ENCODE data around the gene PPP1R9B.

Gene PPP1R9B

DNA sequence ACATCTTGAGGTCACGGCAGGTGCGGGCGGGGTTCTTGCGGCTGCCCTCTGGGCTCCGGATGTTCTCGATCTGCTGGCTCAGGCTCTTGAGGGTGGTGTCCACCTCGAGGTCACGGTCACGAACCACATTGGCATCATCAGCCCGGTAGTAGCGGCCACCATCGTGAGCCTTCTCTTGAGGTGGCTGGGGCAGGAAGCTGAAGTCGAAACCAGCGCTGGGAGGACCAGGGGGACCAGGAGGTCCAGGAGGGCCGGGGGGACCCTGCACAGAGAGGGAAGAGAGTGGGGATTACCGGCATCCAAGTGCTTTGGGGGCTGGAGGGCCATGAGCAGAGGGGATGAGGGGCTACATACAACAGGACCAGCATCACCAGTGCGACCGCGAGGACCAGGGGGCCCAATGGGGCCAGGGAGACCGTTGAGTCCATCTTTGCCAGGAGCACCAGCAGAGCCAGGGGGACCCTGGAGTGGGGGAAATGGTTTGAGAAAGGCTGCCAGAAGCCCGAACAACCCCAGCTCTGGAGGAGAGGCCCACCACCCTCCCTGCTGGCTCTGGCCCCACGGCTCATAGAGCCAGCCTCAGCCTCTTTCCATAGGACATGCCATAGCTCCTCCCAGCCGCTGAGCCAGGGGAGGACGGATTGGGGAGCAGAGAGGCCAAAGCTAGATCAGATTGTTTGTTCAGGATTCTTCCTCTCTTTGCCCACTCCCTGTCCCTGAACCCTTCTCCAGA is 36.4 kb upstream of the PPP1R9B start:
- no peak for DNase-seq

DNA sequence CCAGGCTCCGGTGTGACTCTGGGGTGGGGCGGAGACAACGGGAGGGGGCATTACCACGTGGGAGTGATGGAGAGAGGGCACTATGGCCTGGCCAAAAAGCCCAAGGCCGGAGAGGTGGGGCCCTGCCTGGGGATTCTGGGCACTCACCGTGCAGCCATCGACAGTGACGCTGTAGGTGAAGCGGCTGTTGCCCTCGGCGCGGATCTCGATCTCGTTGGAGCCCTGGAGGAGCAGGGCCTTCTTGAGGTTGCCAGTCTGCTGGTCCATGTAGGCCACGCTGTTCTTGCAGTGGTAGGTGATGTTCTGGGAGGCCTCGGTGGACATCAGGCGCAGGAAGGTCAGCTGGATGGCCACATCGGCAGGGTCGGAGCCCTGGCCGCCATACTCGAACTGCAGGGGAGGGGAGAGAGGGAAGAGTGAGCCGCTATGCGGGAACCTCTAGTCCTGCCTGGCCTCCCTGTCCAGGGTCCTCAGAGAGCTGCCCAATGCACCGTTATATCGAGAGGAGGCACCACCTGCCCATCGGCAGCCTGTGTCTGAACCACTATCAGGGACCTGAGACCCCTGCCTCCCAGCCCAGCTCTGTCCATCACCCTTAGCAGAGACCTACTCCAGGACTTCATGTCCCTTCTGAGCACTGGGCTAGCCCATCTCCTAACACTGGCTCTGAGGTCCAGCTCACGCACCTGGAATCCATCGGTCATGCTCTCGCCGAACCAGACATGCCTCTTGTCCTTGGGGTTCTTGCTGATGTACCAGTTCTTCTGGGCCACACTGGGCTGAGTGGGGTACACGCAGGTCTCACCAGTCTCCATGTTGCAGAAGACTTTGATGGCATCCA is 35.4 kb upstream of the PPP1R9B start:
- DNase-seq, result no peak

DNA sequence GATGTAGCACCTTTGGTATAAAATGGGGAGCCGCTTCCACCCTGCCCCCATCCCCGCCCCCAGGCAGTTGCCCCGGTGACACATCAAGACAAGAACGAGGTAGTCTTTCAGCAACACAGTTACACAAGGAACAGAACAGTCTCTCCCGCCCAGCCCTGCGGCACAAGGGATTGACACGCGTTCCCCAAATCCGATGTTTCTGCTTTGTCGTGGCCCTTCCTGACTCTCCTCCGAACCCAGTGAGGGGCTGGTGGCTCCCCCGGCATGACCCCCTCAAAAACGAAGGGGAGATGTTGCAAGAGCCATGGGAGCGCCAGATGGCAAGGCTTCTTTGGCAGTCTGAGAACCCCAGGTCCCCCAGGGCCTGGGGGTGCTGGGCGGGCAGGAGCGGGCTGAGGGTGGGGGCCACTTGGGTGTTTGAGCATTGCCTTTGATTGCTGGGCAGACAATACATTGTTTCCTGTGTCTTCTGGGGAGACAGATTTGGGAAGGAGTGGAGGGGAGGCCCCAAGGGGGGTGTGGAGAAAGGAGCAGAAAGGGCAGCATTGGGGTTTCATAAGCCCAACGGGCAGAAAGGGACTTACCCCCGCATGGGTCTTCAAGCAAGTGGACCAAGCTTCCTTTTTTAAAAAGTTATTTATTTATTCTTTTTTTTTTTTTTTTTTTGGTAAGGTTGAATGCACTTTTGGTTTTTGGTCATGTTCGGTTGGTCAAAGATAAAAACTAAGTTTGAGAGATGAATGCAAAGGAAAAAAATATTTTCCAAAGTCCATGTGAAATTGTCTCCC is 34.3 kb upstream of the PPP1R9B start:
- DNase-seq, result no peak

DNA sequence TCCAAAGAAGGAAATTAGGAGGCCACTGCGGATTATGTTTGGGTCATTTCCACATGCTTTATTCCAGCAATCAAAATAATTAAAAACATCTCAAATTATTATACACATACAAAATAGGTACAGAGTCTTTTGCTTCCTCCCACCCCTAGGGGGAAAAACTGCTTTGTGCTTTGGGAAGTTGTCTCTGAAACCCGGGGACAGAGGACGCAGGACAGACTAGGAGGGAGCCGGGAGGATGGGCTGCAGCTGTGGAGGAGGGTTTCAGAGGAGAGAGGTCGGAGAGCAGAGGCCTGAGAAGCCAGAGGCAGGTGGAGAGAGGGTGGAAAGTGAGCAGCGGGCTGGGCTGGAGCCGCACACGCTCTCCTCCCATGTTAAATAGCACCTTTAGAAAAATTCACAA is 33.6 kb upstream of the PPP1R9B start:
- no peak for DNase-seq

DNA sequence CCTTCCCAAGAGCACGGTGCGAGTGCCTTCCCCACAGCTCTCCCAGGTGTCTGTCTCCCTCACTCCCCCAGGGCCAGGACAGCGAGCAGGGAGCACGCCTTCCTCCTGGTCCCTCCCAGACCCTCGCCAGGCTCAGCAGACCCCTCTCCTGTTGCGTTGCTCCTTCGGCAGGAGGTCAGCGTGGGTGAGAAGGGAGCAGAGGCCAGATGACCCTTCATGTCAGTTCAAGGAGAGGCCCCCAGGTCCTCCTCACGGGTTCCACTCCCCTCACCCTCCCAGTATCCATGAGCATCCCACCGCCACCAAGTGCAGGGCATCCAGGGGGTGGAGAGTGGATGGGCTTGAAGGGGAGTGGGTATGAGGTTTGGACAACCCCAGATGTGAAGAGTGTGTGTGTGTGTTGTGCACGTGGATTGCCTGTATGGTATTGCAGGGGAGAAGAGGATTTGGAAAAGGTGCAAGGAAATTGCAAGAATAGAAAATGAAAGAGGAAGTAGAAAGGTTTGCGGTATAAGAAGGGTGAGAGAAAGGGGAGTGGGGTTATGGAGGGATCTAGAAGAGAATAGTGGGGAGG is 33.0 kb upstream of the PPP1R9B start:
- DNase-seq, result no peak

DNA sequence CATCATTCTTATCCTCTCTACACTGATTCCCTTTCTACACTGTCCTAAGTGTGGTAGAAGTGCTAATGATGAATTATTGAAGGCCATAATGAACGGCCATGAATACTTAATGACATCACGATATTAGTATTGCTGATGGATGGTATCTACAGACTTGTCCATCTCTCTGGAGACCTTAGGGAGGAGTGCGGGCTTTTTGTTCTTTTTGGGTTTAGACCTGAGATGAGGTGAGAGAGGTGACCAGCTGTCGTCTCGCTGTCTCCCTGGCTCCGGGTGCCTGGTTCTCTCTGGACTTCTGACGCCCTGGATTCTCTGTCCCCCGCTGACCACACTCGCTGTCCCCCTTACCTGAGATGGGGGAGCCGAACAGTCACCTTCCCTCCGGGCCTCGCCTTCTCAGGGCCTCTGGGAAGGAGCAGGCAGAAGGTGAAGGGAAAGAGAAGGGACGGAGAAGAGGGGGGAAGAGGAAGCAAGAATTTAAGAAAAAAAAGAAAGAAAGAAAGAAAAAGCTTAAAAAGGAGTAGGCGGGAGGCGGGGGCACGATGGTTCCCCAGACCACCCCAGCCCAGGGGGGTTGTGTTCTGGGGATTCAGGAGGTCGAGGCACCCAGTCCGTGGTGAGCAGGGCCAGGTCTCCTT is 32.4 kb upstream of the PPP1R9B start:
- DNase-seq, result no peak

DNA sequence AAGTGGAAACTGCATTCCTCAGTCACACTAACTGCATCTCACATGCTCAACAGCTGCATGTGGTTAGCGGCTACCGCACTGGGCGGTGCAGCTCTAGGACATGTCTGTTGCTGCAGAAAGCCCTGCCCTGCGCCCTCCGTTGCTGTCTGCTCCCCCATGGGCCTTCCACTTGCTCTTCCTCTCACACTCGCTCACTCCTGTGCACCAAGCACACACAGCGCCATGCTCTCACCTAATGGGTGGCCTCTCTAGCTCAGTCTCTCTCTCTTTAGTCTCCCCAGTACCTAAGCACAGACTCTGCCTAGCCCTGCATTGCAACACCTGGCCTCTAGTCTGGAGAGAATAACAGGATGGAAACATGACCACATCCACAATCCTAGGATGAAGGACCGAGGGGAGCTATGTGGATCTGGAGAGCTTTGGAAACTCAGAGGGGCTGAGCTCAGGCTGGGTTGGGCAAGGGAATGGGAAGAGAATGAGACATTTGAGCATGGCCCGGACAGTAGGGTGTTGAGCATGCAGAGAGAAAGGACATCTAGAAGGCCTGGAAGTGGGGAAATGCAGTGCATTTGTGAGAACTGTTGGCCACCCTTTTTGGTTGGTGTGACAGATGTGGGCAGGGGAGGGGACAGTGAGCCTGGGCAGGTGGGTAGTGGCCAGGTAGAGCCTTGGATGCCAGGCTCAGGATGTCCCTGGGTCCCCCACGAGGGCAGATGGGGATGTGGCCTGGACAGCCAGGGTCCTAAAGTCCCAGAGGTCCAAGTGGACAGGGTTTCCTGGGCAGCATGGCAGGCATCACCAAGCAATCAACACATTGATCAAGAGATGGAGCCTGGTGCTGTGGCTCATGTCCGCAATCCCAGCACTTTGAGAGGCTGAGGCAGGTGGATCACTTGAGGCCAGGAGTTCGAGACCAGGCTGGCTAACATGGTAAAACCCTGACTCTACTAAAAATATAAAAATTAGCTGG is 31.4 kb upstream of the PPP1R9B start:
- DNase-seq, result no peak

DNA sequence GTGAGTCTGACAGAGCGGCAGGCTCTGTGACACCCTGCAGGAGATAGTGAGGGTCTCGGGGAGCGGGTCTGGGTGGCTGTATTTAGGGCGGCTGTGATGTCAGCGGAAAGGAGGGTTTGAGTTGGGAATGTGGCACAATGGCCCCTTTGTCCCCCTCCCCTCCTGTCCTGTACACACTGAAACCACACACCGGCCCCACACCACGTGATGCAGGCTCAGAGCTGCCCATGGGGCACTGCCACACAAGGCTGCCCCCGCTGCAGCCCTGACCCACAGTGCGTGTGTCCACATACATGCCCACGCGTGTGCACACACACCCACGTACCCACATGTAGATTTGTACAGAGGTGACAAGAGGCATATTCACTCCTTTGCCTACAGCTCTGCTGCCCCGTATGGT is 30.7 kb upstream of the PPP1R9B start:
- DNase-seq, result no peak

DNA sequence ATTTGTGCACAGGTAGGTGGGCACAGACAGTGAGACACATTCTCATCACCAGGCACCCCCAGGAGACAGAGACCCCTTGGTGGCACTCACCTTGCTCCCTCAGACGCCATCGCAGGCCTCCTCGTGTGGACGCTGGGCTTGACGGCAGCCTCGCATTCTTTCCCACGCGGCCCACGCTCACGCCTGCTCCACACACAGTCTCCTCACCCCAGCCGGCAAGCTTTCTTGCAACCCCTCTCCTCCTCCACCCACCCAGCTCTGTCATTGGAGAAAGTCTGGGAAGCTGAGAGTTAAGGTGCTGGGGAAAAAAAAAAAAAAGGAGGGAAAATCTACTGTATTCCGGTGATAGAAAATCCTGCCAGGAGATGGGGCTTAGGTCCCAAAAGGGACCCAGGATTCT is 30.1 kb upstream of the PPP1R9B start:
- no peak for DNase-seq

DNA sequence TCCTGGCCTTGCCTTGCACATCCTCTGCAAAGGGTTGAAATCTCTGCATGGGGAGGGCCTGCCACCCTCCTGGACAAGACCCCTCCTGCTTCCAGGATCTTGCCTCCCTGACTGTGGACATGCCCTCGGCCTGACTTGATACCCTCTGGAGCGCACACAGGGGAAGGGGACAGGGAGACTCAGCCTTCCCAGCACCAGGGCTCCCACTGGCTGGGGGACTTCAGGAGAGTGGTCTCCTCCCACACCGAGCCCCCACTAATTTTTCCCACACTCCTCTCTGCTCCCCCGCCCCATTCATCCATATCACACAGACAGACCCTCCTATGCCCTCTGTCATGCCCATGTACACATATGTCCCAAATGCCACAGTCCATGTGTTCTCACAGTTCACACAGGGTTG is 29.6 kb upstream of the PPP1R9B start:
- DNase-seq, result no peak

DNA sequence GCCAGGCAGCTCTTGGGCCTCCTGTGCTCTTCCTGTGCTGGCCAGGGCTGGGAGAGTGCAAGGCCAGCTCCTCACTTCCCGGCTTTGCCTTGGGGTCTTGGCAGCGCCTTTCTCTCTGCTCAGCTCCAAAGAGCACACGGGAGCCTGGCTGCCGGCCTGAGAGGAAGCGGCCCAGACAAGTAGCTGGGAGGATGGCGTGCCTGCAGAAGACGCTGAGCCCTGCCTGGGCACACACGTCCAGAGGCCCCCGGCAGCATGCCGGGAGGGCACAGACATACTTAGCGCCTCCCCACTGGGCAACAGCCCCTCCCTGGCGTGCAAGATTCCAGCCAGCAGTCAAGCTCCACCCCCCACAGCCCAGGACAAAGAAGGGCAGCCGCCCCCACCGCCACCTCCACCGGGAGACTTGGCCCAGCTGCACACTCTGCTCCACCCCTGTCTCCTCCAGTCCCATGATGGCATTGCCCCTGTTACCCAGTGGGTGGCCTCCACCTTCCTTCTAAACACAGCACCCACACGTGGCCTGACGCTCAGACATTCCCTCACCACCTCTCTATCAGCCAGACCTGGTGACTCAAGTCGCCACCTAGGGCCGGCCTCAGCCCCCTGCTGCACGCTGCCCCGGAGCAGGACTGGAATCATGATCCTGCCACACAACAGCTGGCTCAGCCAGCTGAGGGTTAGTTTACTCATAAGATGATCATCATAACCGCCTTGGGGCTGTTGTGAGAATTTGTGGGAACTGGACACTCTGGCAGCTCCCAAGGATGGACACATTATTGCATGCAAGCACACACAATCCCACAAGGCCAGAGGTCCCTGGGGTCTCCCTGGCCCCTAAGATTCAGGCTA is 27.7 kb upstream of the PPP1R9B start:
- DNase-seq, result peak; percentile 39

DNA sequence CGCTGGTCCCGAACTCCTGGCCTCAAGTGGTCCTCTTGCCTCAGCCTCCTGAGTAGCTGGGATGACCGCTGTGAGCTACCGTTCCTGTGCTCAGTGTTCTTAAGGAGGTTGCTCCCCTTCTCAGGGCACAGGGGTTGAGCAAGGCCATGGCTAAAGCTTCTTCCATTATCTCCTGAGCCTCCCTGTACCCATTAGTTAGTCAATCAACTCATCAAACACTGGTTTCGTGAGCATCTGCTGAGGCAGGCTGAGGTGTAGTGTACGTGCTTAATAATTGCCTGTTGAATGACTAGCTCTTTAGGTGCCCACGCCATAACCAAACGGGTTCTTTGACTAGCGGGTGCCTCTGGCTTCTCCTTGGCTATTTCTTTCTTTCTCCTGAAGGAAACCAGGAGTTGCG is 27.0 kb upstream of the PPP1R9B start:
- DNase-seq, result no peak

DNA sequence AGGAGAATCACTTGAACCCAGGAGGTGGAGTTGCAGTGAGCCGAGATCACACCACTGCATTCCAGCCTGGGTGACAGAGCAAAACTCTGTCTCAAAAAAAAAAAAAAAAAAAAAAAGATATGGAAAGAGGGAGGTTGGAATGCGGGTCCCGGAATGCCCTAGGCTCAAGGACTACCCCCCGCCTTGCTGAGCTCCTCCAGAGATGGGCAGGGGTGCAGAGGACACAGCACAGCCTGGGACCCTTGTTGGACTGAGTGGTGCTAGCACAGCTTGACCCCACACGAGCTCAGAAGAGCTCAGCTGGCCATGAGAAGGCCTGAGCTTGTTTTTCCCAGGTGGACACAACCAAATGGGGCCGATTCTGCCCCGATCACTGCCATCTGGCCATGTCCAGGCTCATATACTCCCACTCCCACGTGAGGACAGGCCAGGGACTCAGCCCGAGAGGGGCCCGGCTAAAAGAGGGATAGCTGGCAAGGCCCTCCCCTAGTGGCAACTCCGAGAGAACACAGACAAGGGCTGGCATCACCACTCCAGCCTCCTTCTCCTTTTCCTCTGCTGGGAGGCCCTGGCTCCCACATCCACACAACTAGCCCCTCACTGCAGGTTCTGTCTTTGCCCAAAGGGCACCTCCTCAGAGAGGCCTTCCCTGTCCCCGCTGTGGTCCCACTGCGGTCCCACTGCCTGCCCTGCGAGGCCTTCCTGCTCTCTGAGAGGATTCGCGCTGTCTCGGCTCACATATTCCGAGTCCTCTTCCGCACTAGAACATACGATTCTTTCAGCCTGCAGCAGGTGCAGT is 26.3 kb upstream of the PPP1R9B start:
- no peak for DNase-seq

DNA sequence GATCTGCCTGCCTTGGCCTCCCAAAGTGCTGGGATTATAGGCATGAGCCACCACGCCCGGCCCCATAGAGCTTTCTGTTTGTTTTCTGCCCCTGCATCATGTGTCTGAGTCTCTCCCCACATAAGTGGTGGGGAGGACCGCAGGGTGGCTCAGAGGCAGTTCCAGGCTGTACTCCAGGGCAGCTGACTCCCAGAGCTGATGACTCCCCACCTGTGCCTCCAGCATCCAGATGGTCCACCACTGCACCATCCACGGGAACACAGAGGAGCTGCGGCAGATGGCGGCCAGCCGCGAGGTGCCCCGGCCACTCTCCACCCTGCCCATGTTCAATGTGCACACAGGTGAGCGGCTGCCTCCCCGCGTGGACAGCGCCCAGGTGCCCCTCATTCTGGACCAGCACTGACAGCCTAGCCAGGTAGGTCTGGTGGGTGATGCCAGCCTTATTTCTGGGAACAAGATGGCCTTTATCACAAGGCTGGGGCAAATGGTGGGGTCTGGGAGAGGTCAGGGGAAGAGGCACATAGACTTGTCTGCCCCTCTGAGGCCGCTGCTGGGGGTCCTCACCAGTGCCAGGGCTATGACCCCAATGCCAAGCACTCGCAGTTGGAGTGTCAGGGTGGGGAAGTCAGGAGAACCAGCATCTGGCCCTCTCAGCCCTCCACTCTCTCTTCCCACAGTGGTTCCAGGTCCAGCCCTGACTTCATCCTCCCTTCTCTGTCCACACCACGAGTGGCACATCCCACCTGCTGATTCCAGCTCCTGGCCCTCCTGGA is 24.7 kb upstream of the PPP1R9B start:
- DNase-seq, result no peak

DNA sequence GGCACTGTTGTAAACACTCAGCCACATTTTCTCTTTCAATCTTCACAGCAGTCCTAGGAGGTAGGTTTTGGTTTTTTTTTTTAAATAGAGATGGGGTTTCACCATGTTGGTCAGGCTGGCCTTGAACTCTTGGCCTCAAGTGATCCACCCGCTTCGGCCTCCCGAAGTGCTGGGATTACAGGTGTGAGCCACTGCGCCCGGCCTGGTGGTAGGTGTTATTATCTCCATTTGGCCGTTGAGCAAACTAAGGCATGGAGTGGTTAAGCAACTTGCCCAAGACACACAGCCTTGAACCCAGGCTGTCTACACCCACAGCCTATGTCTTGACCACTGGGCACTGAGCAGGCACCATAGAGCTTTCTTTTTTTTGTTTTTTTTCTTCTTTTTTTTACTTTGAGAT is 24.0 kb upstream of the PPP1R9B start:
- DNase-seq, result no peak

DNA sequence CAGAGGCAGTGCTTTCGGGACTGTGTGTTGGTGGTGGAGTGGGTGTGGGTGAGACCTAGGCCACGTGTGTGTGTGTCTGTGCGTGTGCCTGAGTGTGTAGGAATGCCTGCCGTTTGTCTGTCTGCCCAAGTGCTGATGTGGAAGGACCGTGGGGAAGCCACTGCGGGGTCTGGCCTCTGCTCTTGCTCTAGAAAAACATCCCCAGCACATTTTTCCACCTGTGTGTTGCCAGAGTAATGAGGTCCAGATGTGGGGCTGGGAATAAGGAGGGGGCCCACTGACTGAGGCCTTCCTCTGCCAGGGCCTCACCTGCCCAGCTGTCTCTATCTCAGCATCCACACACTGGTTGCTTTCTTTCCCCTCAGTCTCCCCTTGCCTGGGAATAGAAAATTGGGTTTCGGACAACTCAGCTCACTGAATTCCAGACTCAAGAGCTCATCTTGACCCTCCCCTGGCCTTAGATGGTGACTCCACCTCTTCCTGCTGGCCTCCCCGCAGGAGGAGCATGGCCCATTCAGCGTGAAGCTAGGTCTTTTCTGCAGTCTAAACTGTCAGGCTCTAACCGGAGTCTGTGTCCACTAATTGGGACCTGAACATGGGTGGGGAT is 23.0 kb upstream of the PPP1R9B start:
- no peak for DNase-seq

DNA sequence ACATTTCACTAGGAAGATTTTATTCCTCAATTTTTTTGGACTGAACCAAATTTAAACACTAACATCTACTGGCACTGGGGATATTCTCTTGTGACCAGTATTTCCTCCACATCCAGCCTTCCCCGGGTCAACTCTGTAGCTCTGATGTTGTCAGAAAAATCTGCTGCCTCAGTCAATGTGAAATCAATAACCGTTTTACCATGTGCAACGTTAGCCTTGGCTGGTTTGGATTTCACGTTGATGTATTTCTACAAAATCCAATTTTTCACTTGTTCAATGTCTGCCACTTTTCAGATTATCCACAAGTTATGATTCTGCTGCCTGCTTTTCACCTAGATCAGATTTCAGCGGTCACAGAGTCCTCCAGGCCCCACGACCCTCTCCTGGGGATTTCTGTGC is 22.5 kb upstream of the PPP1R9B start:
- no peak for DNase-seq

DNA sequence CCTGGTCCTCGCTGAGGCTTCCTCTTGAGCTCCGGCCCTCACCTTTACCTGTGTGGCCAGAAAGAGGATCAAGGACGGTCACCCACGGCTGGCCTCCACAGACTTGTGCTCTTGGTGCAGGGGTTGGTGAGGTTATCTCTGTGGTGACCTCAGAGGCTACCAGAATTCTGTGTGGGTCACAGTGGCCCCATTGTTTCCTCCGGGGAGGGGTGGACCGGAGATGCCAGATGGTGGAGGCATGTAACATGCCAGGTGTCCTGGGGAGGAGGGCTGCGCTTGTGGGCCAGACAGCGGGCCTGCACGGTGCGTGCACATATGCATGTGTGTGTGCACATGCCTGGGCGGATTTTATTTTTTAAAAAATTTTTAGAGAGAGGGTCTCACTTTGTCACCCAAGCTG is 21.7 kb upstream of the PPP1R9B start:
- no peak for DNase-seq

All from activated naive CD4-positive, alpha-beta T cell treated with anti-CD3 and anti-CD28 coated beads, Interleukin-2, amount 50 U/mL, for 16 hours (primary cell).